Activated T-cell treated with anti-CD3 and anti-CD28 coated beads, Interleukin-2, amount 50 U/mL, for 24 hours (primary cell): ENCODE measurements around the gene EVI5L.

Experiments used
- DNase-seq: peaks from one replicate; pipeline ENCODE4 v3.0.0-alpha.2; 2020
- H3K27ac Mint-ChIP-seq: 2 replicates; pipeline ENCODE4 v1.8.0; 2020; ENCODE audit warnings: mild to moderate bottlenecking, mixed read lengths
- H3K27me3 Mint-ChIP-seq: 2 replicates; pipeline ENCODE4 v1.8.0; 2020; ENCODE audit warnings: mixed read lengths
- H3K36me3 Mint-ChIP-seq: 2 replicates; pipeline ENCODE4 v1.8.0; 2020; ENCODE audit warnings: low read depth, mixed read lengths
- H3K4me1 Mint-ChIP-seq: 2 replicates; pipeline ENCODE4 v1.8.0; 2020; ENCODE audit warnings: low read depth, mixed read lengths
- H3K4me3 Mint-ChIP-seq: 2 replicates; pipeline ENCODE4 v1.8.0; 2020; ENCODE audit warnings: mild to moderate bottlenecking, moderate library complexity, mixed read lengths
- H3K9me3 Mint-ChIP-seq: 2 replicates; pipeline ENCODE4 v1.8.0; 2020; ENCODE audit warnings: mixed read lengths

The EVI5L gene

DNA sequence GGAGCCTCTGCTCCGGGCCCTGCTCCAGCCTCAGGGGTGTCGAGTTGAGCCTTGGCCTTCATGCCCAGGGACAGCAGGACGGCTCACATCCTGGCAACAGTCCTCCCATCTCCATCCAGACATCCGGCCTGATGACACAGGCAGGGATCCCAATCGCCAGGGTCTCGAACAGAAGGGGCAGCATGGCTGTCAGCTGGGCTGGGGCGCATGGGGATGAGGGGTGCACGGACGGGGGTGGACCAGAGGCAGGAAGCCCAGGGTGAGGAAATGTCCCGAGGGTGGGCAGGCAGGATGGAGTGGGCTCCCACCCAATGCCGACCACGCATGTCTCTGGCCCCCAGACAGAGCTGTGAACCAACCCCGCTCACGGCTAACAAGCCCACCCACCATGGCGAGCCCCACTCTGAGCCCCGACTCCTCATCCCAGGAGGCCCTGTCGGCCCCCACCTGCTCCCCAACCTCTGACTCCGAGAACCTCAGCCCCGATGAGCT is 16.2 kb downstream of the EVI5L start:
- no peaks in the 10 kb centered on the region for H3K27me3 Mint-ChIP-seq
- DNase-seq, result no peak
- H3K4me1 Mint-ChIP-seq, result no peaks in the 10 kb centered on the region
- no peak overlapping the region for H3K4me3 Mint-ChIP-seq
- H3K9me3 Mint-ChIP-seq, result no peaks in the 10 kb centered on the region
- no peaks in the 10 kb centered on the region for H3K36me3 Mint-ChIP-seq
- no peak overlapping the region for H3K27ac Mint-ChIP-seq

DNA sequence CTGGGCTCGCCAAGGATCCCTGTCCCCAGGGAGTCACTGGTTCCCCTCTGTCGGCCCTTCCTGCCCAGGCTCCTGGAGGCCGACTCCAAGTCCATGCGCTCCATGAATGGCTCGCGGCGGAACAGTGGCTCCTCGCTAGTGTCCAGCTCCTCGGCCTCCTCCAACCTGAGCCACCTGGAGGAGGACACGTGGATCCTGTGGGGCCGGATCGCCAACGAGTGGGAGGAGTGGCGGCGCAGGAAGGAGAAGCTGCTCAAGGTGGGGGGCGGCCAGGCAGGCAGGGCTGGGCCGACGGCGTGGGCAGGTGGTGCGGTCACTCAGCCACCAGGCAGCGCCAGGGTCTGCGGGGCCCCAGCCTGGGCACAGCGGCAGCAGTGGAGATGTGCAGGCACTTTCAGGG is 17.6 kb downstream of the EVI5L start:
- Mint-ChIP-seq H3K27ac (no peak overlapping the region), H3K36me3 (no peaks in the 10 kb centered on the region), H3K27me3 (no peaks in the 10 kb centered on the region), H3K4me1 (no peaks in the 10 kb centered on the region), H3K4me3 (no peak overlapping the region), H3K9me3 (no peaks in the 10 kb centered on the region)
- DNase-seq, result no peak

DNA sequence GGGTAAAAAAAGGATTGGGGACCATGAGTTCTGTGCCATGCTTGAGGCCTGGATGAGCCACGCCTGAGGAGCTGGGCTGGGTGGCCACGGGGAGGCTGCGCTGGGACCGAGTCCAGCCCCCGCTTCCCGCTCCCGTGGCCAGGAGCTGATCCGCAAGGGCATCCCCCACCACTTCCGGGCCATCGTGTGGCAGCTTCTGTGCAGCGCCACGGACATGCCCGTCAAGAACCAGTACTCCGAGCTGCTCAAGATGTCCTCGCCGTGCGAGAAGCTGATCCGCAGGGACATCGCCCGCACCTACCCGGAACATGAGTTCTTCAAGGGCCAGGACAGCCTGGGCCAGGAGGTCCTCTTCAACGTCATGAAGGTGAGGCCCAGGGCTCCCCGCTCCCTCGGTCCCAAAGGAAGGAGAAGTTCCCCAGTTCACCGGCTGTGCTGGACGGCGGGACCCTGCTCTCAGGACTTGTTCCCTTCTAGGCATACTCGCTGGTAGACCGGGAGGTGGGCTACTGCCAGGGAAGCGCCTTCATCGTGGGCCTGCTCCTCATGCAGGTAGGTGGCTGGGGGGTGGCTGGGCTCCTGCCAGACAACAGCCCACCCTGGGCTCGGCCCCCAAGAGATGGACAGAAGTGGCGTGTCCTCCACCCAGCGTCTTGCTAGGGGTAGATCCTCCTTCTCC is 18.9 kb downstream of the EVI5L start:
- DNase-seq, result no peak
- no peaks in the 10 kb centered on the region for H3K36me3 Mint-ChIP-seq
- H3K27me3 Mint-ChIP-seq, result no peaks in the 10 kb centered on the region
- H3K9me3 Mint-ChIP-seq, result no peaks in the 10 kb centered on the region
- no peak overlapping the region for H3K4me3 Mint-ChIP-seq
- peaks cover 6% of the 10 kb centered on the region for H3K4me1 Mint-ChIP-seq
- H3K27ac Mint-ChIP-seq, result no peak overlapping the region

DNA sequence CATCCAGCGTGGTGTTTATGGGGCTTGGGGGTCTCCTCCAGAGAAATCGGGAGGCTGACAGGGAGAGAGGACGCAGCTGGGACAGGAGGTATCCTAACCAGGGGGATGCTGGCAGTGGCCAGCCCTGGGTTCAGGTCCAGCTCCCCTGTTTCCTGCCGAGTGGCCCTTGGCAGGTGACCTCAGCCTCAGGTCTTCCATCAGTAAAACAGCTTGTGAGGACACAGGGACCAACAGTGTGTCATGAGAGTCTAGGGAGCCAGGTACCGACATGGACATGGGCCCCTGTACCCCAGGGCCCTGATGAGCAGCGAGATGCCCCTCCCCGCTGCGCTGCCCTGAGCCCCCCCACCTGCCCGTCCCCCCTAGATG is 19.6 kb downstream of the EVI5L start:
- Mint-ChIP-seq H3K27me3 (no peaks in the 10 kb centered on the region), H3K36me3 (no peaks in the 10 kb centered on the region), H3K9me3 (no peaks in the 10 kb centered on the region), H3K4me3 (no peak overlapping the region), H3K4me1 (peaks cover 6% of the 10 kb centered on the region), H3K27ac (no peak overlapping the region)
- no peak for DNase-seq

DNA sequence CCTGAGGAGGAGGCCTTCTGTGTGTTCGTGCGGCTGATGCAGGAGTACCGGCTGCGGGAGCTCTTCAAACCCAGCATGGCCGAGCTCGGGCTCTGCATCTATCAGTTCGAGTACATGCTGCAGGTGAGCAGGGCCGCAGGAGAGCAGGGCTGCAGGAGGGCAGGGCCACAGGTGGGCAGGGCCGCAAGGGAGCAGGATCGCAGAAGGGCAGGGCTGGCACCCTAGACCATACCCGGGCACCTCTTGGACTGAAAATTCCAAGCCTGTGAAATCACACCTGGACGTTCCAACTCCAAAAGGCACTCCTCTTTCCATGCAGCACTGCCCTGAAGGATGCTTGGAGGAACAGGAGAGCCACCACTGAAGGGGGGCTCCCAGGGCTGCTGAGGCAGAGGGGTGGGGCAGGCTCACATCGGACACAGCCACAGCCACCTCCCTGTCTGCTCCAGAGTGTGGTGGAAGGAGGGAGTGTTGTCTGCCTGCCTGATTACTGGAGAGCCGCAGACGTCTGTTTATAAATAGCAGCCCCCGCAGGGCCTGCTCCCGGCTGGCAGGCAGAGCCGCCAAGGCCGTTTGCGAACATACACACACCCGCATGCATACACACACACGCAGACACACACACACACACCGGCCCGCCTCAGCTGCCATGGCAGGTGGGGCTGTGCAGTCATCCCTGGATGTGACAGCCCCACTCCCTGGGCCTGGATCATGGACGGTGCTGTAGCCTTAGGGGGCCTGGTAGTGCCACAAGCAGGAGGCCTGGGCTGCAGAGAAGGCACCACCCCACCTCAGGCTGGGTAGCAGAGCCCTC is 20.2 kb downstream of the EVI5L start:
- Mint-ChIP-seq H3K4me1 (peaks cover 6% of the 10 kb centered on the region), H3K36me3 (no peaks in the 10 kb centered on the region), H3K4me3 (no peak overlapping the region), H3K9me3 (no peaks in the 10 kb centered on the region), H3K27me3 (no peaks in the 10 kb centered on the region), H3K27ac (no peak overlapping the region)
- DNase-seq, result no peak

DNA sequence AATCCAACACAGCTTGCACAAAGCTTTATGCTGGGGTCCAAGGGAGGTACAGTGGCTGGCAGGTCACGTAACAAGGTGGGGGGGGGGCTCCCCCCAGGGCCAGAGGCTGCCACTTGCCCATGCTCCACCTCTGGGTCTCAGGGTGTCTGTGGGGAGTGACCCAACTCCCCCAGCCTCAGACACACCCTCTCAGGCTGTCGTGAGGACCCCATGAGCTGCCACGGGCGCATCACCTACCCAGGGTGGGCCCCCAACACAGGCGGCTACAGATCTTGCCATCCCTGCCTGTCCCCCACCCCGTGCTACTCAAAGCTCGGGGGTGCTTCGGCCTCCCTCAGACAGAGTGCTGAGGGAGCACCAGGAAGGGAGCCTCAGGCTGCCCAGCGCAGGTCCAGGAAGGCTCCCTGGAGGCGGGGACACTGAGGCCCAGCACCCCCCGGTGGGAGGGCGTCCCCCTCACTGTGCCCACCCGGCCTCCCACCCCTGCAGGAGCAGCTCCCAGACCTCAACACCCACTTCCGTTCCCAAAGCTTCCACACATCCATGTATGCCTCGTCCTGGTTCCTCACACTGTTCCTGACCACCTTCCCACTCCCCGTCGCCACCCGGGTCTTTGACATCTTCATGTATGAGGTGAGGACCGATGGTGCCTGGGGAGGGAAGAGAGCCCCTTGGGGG is 21.1 kb downstream of the EVI5L start:
- Mint-ChIP-seq H3K27me3 (no peaks in the 10 kb centered on the region), H3K36me3 (no peaks in the 10 kb centered on the region), H3K4me3 (no peak overlapping the region), H3K27ac (no peak overlapping the region), H3K9me3 (no peaks in the 10 kb centered on the region), H3K4me1 (peaks cover 6% of the 10 kb centered on the region)
- no peak for DNase-seq

DNA sequence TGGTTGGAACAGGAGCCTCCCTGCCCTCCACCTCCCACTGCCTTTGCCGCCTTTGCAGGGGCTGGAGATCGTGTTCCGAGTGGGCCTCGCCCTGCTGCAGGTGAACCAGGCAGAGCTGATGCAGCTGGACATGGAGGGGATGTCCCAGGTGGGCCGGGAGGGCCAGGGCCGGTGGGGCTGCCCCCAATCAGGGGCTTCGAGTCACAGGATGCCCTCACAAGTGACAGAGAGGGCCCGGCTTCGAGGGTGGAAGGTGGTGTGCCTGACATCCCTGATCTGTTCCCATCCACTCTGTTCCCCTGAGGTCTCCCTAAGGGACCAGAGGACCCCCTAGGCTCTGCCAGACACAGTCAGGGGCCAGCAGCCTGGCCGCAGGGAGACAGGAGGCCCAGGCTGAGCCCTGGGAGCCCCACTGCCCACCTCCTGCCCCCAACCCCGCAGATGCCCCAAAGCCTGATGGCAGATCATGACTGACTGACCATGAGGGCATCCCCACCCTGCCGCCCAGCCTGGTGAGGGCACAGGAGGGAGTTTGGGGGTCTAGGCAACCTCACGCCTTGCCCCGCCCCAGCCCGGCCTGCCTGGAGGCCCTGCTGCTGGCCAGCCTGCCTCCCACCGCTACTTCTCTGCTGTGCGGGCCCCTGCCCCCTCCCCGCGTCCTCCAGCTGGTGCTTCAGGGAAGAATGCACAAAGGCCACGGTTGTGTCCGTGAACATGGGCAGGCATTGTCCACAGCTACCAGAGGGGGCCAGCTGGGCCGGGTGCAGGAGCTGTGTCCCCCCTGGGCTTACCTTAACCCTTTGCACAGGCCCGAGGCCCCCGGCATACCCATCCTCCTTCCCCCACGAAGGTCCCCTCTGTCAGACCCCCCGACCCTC is 21.8 kb downstream of the EVI5L start:
- Mint-ChIP-seq H3K36me3 (no peaks in the 10 kb centered on the region), H3K4me3 (no peak overlapping the region), H3K9me3 (no peaks in the 10 kb centered on the region), H3K27ac (no peak overlapping the region), H3K4me1 (peaks cover 6% of the 10 kb centered on the region), H3K27me3 (no peaks in the 10 kb centered on the region)
- DNase-seq, result no peak

DNA sequence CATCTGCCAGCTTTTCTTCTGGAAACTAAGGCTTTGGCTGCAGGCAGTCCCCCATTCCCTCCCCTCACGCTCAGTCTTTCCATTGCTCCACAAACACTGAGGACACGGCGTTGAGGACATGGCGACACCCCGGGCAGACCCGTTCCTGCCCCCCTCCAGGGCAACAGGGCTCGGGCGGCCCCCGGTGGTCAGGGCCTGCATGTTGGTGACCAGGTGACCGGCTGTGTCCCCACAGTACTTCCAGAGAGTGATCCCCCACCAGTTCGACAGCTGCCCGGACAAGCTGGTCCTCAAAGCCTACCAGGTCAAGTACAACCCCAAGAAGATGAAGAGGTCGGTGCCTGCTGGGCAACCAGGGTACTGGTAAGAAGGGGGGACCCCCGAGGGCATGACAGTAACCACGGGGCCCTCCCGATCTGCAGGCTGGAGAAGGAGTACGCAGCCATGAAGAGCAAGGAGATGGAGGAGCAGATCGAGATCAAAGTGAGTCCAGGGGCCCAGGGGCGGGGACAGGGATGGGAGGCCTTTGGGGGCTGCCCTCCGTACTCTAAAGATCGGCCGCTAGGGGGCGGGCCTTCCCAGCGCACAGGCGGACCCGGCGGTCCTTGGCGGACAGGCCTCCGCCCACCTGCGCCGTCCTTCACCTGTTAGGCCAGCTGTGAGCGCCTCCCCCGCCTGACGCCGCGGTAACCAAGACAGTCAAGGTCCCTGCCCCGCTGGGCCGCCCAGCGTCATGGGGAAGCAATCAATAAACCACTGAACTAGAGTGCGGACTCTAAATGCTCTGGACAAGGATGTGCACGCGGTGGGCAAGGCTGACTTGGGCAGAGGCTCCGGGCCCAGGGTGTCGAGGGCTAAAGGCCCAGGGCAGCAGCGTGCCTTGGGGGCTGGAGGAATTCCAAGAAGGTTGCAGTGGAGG is 23.1 kb downstream of the EVI5L start:
- Mint-ChIP-seq H3K4me1 (peaks cover 6% of the 10 kb centered on the region), H3K9me3 (no peaks in the 10 kb centered on the region), H3K36me3 (no peaks in the 10 kb centered on the region), H3K4me3 (no peak overlapping the region), H3K27ac (no peak overlapping the region), H3K27me3 (no peaks in the 10 kb centered on the region)
- peak; percentile 79 for DNase-seq

DNA sequence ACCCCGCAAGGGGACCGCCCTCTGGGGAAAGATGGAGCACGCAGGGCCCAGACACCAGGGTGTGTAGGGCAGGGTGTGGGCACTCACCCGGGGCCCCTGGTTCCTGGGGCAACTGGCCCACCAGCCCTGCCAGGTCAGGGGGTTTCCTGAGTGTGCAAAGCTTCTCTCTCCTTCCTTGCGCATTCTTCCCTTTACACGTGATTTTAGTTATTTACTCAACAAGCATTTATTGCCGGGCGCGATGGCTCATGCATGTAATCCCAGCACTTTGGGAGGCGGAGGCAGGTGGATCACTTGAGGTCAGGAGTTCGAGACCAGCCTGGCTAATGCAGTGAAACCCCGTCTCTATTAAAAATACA is 23.7 kb downstream of the EVI5L start:
- H3K4me3 Mint-ChIP-seq, result no peak overlapping the region
- no peaks in the 10 kb centered on the region for H3K9me3 Mint-ChIP-seq
- peaks cover 6% of the 10 kb centered on the region for H3K4me1 Mint-ChIP-seq
- H3K36me3 Mint-ChIP-seq, result no peaks in the 10 kb centered on the region
- H3K27ac Mint-ChIP-seq, result no peak overlapping the region
- H3K27me3 Mint-ChIP-seq, result peaks cover 3% of the 10 kb centered on the region
- no peak for DNase-seq

DNA sequence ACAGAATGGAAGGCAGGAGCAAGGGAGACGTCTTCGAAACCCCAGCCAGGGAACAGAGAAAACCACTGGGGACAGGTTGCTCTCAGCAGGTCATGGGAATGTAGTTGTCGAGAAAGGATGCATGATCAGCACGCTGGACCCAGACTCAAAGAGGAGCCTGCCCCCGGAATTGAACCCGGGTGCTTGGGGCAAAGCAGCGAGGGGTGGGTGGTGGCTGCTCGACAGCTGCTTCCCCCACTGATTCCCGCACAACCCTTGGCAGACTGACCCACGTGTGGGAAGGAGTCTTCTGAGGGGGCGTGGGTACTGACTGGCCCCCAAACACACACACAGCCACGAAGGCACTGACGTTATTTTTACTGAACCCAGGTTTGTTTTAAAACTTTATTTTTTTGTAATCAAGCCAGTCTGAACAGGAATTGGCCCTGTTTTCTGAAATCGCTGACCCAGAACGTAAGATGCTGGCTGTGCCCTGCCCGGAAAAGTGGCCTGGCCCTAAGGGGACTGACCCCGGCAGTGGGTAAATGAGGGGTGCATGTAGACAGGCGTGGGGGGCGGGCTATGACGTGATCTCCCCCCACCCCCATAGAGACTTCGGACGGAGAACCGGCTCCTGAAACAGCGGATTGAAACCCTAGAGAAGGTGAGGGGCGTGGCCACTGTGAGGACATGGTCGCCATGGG is 25.5 kb downstream of the EVI5L start:
- Mint-ChIP-seq H3K4me1 (peaks cover 6% of the 10 kb centered on the region), H3K9me3 (no peaks in the 10 kb centered on the region), H3K27me3 (peaks cover 3% of the 10 kb centered on the region), H3K4me3 (no peak overlapping the region), H3K27ac (no peak overlapping the region), H3K36me3 (no peaks in the 10 kb centered on the region)
- DNase-seq, result no peak

DNA sequence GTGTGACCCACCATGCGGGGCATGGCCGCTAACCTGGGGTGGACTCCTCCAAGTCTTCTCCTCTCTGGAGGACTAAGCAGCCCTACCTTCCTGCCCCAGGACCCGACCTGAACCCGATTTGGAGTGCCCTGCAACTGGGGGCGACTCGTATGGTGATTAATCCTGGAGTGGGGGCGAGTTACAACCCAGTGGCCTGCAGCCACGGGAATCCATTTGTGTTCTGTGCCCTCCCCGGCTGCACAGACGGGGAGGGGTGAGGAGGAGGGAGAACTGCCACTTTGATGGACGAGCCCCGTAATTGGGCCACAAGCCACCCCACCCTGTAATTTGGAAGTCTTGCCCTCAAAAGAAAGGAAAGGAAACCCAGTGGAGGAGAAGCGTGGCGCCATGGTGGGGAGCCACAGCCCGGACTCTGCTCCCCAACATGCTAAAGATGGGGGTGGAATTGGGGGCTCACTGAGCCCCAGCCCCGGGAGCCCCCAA is 26.1 kb downstream of the EVI5L start:
- DNase-seq, result no peak
- H3K4me3 Mint-ChIP-seq, result no peak overlapping the region
- H3K27me3 Mint-ChIP-seq, result peaks cover 6% of the 10 kb centered on the region
- H3K27ac Mint-ChIP-seq, result no peak overlapping the region
- peaks cover 6% of the 10 kb centered on the region for H3K4me1 Mint-ChIP-seq
- no peaks in the 10 kb centered on the region for H3K9me3 Mint-ChIP-seq
- H3K36me3 Mint-ChIP-seq, result no peaks in the 10 kb centered on the region

DNA sequence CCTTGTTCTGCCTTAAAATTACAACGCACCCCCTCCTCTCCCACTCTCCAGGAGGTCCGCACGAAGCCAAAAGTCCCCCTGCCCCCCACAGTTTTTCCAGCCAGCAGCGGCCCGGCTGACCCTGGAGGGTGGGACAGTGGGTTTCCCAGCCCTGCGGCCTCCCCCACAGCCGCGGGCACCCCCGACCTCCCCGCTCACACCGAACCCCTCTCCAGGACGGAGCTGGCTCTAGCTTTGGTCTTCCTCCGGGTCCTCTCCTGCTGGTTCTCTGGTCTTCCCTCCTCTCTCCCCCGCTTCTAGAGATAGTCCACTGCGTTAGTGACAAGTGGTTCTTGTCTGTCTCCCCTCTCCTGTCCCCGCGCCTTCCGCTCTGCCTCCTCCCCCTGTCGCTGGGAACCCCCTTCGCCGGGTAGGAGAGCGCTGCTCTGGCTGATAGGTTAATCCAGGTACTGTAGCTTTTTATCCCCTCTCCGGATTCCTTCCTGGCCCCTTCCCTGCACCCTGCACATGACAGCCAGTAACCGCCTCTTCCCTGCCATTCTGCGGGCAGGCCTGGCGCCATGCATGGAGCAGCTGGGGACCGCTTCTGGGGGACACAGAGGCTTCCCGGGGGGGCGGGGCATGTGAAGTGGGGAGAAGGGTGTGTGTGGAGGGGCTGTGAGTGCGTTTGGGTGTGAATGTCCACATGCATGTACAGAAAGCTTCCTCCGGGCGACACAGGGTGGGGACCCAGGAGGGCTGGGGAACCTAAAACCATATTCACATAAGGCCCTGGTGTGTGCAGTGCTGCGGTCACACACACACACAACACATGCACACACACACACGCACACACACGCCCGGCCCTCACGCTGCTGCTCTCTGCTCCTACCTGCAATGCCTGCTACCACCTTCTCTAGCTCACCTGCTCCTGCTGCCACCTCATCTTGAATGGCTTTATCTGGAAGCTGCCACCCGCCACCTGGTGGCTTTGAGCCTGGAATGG is 27.0 kb downstream of the EVI5L start:
- Mint-ChIP-seq H3K4me3 (no peak overlapping the region), H3K9me3 (no peaks in the 10 kb centered on the region), H3K27me3 (peaks cover 13% of the 10 kb centered on the region), H3K27ac (no peak overlapping the region), H3K4me1 (peaks cover 11% of the 10 kb centered on the region), H3K36me3 (no peaks in the 10 kb centered on the region)
- no peak for DNase-seq
